GM13977 (cell line): ENCODE results near the gene SPATA17.

Experiments used
- DNase-seq: peaks from one replicate; pipeline ENCODE4 v3.0.0; 2012; ENCODE audit warnings: low spot score
- in situ Hi-C: fragments of 300-500 bp; cut with MboI; formaldehyde crosslinking; loops from one replicate; pipeline ENCODE4 v1.12.0; 2022; ENCODE audit warnings: low sequenced_read_pairs, low pct_unique_long_range_greater_than_20kb, mixed read lengths, inconsistent platforms; ENCODE audit not compliant: unreplicated experiment
- TF ChIP-seq, protein P1 (sequence below): IDR thresholded peaks from 2 replicates; pipeline ENCODE4 v1.5.1; 2012; ENCODE audit warnings: mild to moderate bottlenecking, control low read depth; ENCODE audit not compliant: insufficient read depth; ENCODE audit errors: extremely low read depth, missing control alignments

The SPATA17 gene

DNA sequence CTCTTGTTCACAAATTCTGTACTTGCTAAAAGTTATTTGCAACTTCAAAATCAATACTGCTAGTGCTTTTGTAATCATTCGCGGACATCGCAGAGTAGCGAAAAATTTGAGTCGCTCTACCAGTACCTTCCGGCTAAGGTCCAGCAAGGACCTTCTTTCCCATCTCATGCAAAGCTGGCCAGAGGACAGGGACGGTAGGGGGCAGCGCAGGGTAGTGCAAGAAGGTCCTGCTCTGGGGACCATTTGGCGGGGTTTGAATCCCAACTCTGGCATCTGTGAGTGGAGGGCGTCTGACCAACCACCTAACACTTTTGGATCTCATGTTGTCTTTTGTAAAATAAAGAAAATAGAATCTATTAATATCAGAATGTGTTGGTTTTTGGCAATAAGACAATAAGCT is 258.3 kb downstream of the SPATA17 start:
- TF ChIP-seq, protein P1, sequence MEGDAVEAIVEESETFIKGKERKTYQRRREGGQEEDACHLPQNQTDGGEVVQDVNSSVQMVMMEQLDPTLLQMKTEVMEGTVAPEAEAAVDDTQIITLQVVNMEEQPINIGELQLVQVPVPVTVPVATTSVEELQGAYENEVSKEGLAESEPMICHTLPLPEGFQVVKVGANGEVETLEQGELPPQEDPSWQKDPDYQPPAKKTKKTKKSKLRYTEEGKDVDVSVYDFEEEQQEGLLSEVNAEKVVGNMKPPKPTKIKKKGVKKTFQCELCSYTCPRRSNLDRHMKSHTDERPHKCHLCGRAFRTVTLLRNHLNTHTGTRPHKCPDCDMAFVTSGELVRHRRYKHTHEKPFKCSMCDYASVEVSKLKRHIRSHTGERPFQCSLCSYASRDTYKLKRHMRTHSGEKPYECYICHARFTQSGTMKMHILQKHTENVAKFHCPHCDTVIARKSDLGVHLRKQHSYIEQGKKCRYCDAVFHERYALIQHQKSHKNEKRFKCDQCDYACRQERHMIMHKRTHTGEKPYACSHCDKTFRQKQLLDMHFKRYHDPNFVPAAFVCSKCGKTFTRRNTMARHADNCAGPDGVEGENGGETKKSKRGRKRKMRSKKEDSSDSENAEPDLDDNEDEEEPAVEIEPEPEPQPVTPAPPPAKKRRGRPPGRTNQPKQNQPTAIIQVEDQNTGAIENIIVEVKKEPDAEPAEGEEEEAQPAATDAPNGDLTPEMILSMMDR = peak; percentile 31
- DNase-seq = no peak
- in situ Hi-C loops = no loop called here

DNA sequence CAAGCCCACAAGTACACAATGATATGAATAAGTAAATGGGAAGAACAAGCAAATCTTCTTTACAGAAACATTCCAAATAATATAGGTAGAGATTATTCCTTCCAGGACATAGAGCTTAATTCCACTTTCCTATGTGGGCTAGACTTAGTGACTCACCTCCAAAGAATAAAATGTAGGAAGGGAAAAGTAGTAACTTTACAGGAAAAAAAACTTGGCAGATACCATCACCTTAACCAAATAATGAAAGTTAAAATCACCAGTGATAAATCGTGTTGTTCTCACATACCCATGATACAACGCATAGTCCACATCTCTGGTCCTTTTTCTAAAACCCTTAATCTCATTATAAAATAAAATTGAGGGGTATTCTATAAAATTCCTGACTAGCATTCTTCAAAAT is 260.8 kb downstream of the SPATA17 start:
- no peak for DNase-seq
- in situ Hi-C loops = no loop called here
- TF ChIP-seq, protein P1 = no peak

- in situ Hi-C loops = no loop called here
- no peak for DNase-seq
- TF ChIP-seq, protein P1 = no peak
Measured at GRCh38 chr1:217892750-217893149, 261.6 kb downstream of the SPATA17 start.

DNA sequence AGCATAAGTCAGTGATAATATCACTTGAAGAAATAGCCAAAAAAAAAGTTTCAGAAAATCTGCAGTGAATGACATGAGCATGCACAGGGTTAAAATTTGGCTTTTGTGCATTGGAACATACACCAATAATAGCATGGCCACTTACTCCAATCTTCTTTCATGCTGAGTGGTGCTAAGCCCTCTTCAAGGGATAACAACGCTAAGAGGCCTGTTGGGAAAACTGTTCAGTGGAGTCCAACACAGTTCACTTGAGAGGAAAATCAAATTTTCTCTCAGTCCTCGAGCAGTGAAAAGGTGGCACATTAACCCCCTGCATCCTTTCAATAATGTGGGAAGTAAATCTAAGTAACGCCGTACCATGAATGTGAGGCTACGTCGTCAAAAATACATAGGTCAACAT is 264.7 kb downstream of the SPATA17 start:
- TF ChIP-seq, protein P1 = no peak
- in situ Hi-C loops = no loop called here
- DNase-seq = no peak

GRCh38 chr1:217896490-217896889 is 265.3 kb downstream of the SPATA17 start:
- DNase-seq = no peak
- in situ Hi-C loops = no loop called here
- TF ChIP-seq, protein P1 = no peak

- in situ Hi-C loops = no loop called here
- no peak for DNase-seq
- TF ChIP-seq, protein P1 = no peak
Measured at GRCh38 chr1:217897100-217897499, 266.0 kb downstream of the SPATA17 start.

DNA sequence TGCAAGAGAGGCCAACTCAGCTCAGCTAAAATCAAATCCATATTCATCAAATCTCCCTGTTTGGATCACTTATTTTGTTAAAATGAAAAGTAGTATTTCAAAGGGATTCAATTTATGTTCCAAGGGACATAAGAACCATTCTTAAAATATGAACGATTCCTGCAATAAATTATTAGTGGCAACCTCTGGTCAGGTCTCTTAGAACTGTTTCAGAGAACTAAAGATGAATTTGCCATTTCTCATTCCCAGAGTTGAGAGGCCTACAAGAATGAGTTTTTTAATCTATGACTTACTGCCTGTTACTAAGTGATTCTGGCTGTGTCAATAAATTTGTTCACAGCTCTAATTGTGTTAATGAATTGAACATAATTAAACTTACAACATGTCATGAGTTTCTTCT is 268.5 kb downstream of the SPATA17 start:
- in situ Hi-C loops = no loop called here
- DNase-seq = no peak
- TF ChIP-seq, protein P1 = no peak
